Measurements from ENCODE around the gene FAR1. TPM values are rescaled to one million over a fixed set of nuclear protein-coding genes. Genes with fewer than 3 reads are reported as not detected.

FAR1 gene
- polyA plus RNA-seq, 1 of the 3 experiments (the other 2 are of a cell fraction), result 29.0 TPM

DNA sequence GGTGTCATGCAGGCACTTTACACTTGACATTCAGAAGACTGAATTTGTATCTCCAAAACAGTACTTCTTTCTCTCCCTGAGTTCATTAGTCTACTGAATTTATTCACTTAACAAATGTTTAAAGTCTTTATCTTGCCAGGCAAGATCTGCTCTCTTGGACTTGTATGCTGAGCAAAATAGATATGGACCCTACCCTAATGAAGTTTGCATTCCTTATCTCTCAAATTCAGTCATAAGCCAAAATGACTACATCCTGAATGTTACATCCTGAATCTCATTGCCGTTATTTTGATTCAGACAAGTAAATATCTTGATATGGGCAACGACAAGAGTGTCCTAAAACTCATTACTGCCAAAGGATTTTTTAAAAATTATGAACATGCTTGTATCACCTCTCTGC lies 29.7 kb downstream of the FAR1 start (continued):
- TF ChIP-seq, protein P1, sequence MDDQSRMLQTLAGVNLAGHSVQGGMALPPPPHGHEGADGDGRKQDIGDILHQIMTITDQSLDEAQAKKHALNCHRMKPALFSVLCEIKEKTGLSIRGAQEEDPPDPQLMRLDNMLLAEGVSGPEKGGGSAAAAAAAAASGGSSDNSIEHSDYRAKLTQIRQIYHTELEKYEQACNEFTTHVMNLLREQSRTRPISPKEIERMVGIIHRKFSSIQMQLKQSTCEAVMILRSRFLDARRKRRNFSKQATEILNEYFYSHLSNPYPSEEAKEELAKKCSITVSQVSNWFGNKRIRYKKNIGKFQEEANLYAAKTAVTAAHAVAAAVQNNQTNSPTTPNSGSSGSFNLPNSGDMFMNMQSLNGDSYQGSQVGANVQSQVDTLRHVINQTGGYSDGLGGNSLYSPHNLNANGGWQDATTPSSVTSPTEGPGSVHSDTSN (IDR thresholded peaks at IDR 0.05), result no peak

DNA sequence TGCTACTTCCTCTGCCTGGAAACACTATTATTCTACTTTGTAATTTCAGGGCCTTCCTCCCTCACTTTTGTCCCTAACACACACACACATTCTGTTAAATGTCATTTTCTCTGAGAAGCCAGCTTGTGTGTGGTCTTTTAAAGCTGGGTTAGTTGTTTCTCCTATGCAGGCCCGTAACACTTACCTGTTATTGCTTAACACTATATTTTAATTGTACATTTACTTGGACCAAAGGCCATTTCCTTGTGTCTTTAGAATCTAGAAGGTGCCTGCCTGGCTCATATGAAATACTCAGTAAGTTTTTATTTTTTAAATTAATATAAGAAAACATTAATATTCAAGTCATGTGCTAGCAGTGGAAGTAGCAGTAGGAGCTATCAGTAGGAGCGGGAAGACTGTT lies 30.6 kb downstream of the FAR1 start:
- no peaks in the 10 kb centered on the region for H3K4me1 ChIP-seq (ENCODE audit: control insufficient read depth in 1 of 2, insufficient read depth in 2 of 2, low read depth in 1 of 2, low read length in 1 of 2)
- POLR2A ChIA-PET, result no interaction called here
- no peaks in the 10 kb centered on the region for H3K9me3 ChIP-seq
- H2AFZ ChIP-seq (ENCODE audit: low read depth), result no peak overlapping the region
- CTCF ChIA-PET, result no interaction called here
- H3K4me3 ChIP-seq (ENCODE audit: low read depth in 2 of 2, low read length in 1 of 2), result no peak overlapping the region
- no peak overlapping the region for H3K9ac ChIP-seq
- H3K36me3 ChIP-seq (replicated peaks in 1 of 2; ENCODE audit: control insufficient read depth in 1 of 2, insufficient read depth in 2 of 2, low read length in 1 of 2), result peaks cover 57 to 58% of the 10 kb centered on the region in 2 experiments
- H3K4me2 ChIP-seq, result no peak overlapping the region
- no peaks in the 10 kb centered on the region for H3K9me2 ChIP-seq
- peaks cover 2% of the 10 kb centered on the region; the same call in 1 of the 2 replicates for H4K20me1 ChIP-seq (ENCODE audit: insufficient read depth)
- no peak overlapping the region for H3K27ac ChIP-seq (ENCODE audit: low read depth in 2 of 2, low read length in 1 of 2)
- no peaks in the 10 kb centered on the region for H3K27me3 ChIP-seq (ENCODE audit: insufficient read depth)
- TF ChIP-seq, protein P2, sequence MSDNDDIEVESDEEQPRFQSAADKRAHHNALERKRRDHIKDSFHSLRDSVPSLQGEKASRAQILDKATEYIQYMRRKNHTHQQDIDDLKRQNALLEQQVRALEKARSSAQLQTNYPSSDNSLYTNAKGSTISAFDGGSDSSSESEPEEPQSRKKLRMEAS (IDR thresholded peaks at IDR 0.05; ENCODE audit: low read depth), result no peak
- no peak for TF ChIP-seq EZH2phosphoT487 (IDR thresholded peaks at IDR 0.05; ENCODE audit: borderline replicate concordance, low read depth)
- TF ChIP-seq ZBTB33 (IDR thresholded peaks at IDR 0.05; ENCODE audit: borderline replicate concordance, low read depth), result no peak
- TF ChIP-seq FOSL2 (IDR thresholded peaks at IDR 0.05; ENCODE audit: borderline replicate concordance, low read depth), result no peak
- TF ChIP-seq TCF12 (IDR thresholded peaks at IDR 0.05), result no peak
- TF ChIP-seq RFX5 (IDR thresholded peaks at IDR 0.05; ENCODE audit: low read length), result no peak
- TF ChIP-seq FOXM1 (IDR thresholded peaks at IDR 0.05; ENCODE audit: low read depth), result no peak
- no peak for TF ChIP-seq RXRA (IDR thresholded peaks at IDR 0.05; ENCODE audit: borderline replicate concordance, low read depth)
- TF ChIP-seq, protein P1 (IDR thresholded peaks at IDR 0.05), result no peak
- no peak for TF ChIP-seq GABPA (IDR thresholded peaks at IDR 0.05; ENCODE audit: low read depth)
- TF ChIP-seq, protein P3, sequence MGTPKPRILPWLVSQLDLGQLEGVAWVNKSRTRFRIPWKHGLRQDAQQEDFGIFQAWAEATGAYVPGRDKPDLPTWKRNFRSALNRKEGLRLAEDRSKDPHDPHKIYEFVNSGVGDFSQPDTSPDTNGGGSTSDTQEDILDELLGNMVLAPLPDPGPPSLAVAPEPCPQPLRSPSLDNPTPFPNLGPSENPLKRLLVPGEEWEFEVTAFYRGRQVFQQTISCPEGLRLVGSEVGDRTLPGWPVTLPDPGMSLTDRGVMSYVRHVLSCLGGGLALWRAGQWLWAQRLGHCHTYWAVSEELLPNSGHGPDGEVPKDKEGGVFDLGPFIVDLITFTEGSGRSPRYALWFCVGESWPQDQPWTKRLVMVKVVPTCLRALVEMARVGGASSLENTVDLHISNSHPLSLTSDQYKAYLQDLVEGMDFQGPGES (IDR thresholded peaks at IDR 0.05; ENCODE audit: low read depth, low read length), result no peak
- TF ChIP-seq ELF1 (IDR thresholded peaks at IDR 0.05), result no peak
- TF ChIP-seq, protein P4, sequence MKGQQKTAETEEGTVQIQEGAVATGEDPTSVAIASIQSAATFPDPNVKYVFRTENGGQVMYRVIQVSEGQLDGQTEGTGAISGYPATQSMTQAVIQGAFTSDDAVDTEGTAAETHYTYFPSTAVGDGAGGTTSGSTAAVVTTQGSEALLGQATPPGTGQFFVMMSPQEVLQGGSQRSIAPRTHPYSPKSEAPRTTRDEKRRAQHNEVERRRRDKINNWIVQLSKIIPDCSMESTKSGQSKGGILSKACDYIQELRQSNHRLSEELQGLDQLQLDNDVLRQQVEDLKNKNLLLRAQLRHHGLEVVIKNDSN (IDR thresholded peaks at IDR 0.05; ENCODE audit: borderline replicate concordance, low read depth), result no peak
- H3F3A ChIP-seq (replicated peaks; ENCODE audit: insufficient read depth), result no peaks in the 10 kb centered on the region
- no peak for DNase-seq
- WGBS (ENCODE audit: low lambda C conversion rate), result 96% methylated on average over 2 of the region's 2 CpGs
- peaks cover 45% of the 10 kb centered on the region for H3K79me2 ChIP-seq (ENCODE audit: insufficient read depth)

Measured in SK-N-SH (cell line).